Lower leg skin (tissue), 4 donors: Measurements from ENCODE around the gene KCNQ2. TPM values are rescaled to one million over a fixed set of nuclear protein-coding genes. Genes with fewer than 3 reads are reported as not detected.

Experiments used
- DNase-seq, 2 donors: peaks; one replicate each; pipeline ENCODE4 v3.0.0-alpha.2; 2019; ENCODE audit warnings: low spot score in 2 of 2
- H3K4me3 ChIP-seq: fragments of 200-600 bp; sonication (generic); 2 replicates; pipeline ENCODE4 v1.5.1; 2017; ENCODE audit warnings: mild to moderate bottlenecking, low read depth; ENCODE audit not compliant: poor library complexity, severe bottlenecking
- CTCF ChIP-seq, 3 donors: fragments of 450-650 bp; IDR thresholded peaks; one replicate each; pipeline ENCODE4 v1.5.1; 2016; ENCODE audit warnings: antibody characterized with exemption in 3 of 3, mild to moderate bottlenecking in 3 of 3, moderate library complexity in 2 of 3
- POLR2A ChIP-seq, 2 donors: fragments of 450-650 bp; IDR thresholded peaks; one replicate each; pipeline ENCODE4 v1.6.1; 2016 to 2017; ENCODE audit warnings: antibody characterized with exemption in 2 of 2, mild to moderate bottlenecking in 1 of 2, moderate library complexity in 1 of 2
- WGBS, 2 donors: methylation state at CpG; one replicate each; pipeline ENCODE4 v1.1.5; 2018; 5-methylcytosine and 5-hydroxymethylcytosine counted together
- intact Hi-C: fragments of 100-400 bp; cut with DNase I; formaldehyde crosslinking; loops from one replicate; pipeline ENCODE4 v1.15.0; 2023; ENCODE audit warnings: low total_unique reads
- total RNA-seq, 4 donors: library from RNA; depleted of rRNA; stranded (reverse); fragments of >200 nt; gene quantifications; one replicate each; pipeline ENCODE4 v1.1.0, GENCODE V29; 2016

Gene KCNQ2
- total RNA-seq, 4 donors from 2014 or later, result not detected

GRCh38 chr20:63401384-63402110, 70.9 kb downstream of the KCNQ2 start:
- intact Hi-C loops, result no loop called here
- 65 to 69% methylated on average over 22 to 27 of the region's 29 CpGs for WGBS, 2 donors
- TF ChIP-seq CTCF (IDR thresholded peaks at IDR 0.05) (no peak), POLR2A (IDR thresholded peaks at IDR 0.05) (no peak)
- DNase-seq, result no peak
- no peak overlapping the region for H3K4me3 ChIP-seq

GRCh38 chr20:63400486-63401210, 71.8 kb downstream of the KCNQ2 start:
- 72 to 74% methylated on average over 30 to 43 of the region's 44 CpGs for WGBS, 2 donors
- DNase-seq, result no peak
- TF ChIP-seq POLR2A (IDR thresholded peaks at IDR 0.05) (no peak), CTCF (IDR thresholded peaks at IDR 0.05) (no peak)
- intact Hi-C loops, result no loop called here
- no peak overlapping the region for H3K4me3 ChIP-seq

GRCh38 chr20:63399596-63400375, 72.7 kb downstream of the KCNQ2 start:
- no peak for DNase-seq
- H3K4me3 ChIP-seq, result no peak overlapping the region
- WGBS, 2 donors, result 82 to 85% methylated on average over 38 to 41 of the region's 41 CpGs
- intact Hi-C loops, result no loop called here
- TF ChIP-seq POLR2A (IDR thresholded peaks at IDR 0.05) (no peak), CTCF (IDR thresholded peaks at IDR 0.05) (no peak)

GRCh38 chr20:63398744-63399514, 73.5 kb downstream of the KCNQ2 start:
- 79 to 85% methylated on average over 16 to 18 of the region's 27 CpGs for WGBS, 2 donors
- intact Hi-C loops, result no loop called here
- DNase-seq, result no peak
- H3K4me3 ChIP-seq, result no peak overlapping the region
- TF ChIP-seq POLR2A (IDR thresholded peaks at IDR 0.05) (no peak), CTCF (IDR thresholded peaks at IDR 0.05) (no peak)

GRCh38 chr20:63397946-63398450, 74.5 kb downstream of the KCNQ2 start:
- 63 to 67% methylated on average over 22 to 25 of the region's 25 CpGs for WGBS, 2 donors
- TF ChIP-seq POLR2A (IDR thresholded peaks at IDR 0.05) (no peak), CTCF (IDR thresholded peaks at IDR 0.05) (no peak)
- no peak for DNase-seq
- H3K4me3 ChIP-seq, result no peak overlapping the region
- intact Hi-C loops, result no loop called here
